Endothelial cell of umbilical vein (primary cell): ENCODE data around the gene CDR2.

Experiments
- EZH2 ChIP-seq: IDR thresholded peaks from 2 replicates; pipeline ENCODE4 v1.6.1; 2012; ENCODE audit warnings: borderline replicate concordance, low read depth, mild to moderate bottlenecking, moderate library complexity, low read length, inconsistent platforms; ENCODE audit not compliant: severe bottlenecking
- GATA2 ChIP-seq: IDR thresholded peaks from 2 replicates; pipeline ENCODE4 v1.7.0; 2011; ENCODE audit warnings: low read depth, mild to moderate bottlenecking, moderate library complexity, mixed read lengths, low read length; ENCODE audit not compliant: insufficient read length, insufficient read depth
- POLR2A ChIP-seq: IDR thresholded peaks from 2 replicates; pipeline ENCODE4 v1.6.1; 2012; ENCODE audit warnings: low read depth, mild to moderate bottlenecking, control low read depth, low read length
- POLR2AphosphoS5 ChIP-seq: IDR thresholded peaks from 2 replicates; pipeline ENCODE4 v1.6.1; 2012; ENCODE audit warnings: low read depth, mild to moderate bottlenecking, control low read depth, low read length, moderate library complexity; ENCODE audit not compliant: insufficient read depth
- TF ChIP-seq, protein P1 (sequence below), 2 donors: IDR thresholded peaks; 1 replicate in 1 of 2; 2 replicates in 1 of 2; pipeline ENCODE4 v1.5.1; 2011; ENCODE audit warnings: low read length in 2 of 2, mild to moderate bottlenecking in 2 of 2, moderate library complexity in 2 of 2, control low read depth in 1 of 2, inconsistent platforms in 1 of 2, low read depth in 1 of 2; ENCODE audit not compliant: insufficient read depth in 1 of 2; ENCODE audit errors: extremely low read depth in 1 of 2
- TF ChIP-seq, protein P2 (sequence below): IDR thresholded peaks from 2 replicates; pipeline ENCODE4 v1.6.1; 2011; ENCODE audit not compliant: insufficient read depth, insufficient read length

DNA sequence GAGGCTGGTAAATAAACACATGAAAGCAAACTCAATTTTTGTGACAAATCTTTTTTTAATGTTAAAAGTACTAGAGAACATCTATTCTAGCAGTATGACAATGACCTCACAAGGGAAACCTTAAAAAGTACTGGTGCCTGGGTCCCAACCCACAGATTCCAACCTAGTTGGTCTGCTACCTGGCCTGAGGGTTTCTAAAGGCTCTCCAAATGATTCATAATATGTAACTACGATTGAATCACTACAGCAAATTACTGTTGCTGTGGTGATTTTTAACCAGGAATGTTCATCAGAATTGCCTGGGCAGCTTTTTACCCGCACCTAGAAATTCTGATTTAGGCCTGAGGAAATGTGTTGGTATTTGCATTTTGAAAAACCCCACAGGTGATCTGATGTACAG is 26.1 kb downstream of the CDR2 start:
- no peak for TF ChIP-seq GATA2
- TF ChIP-seq EZH2: no peak
- TF ChIP-seq, protein P1, sequence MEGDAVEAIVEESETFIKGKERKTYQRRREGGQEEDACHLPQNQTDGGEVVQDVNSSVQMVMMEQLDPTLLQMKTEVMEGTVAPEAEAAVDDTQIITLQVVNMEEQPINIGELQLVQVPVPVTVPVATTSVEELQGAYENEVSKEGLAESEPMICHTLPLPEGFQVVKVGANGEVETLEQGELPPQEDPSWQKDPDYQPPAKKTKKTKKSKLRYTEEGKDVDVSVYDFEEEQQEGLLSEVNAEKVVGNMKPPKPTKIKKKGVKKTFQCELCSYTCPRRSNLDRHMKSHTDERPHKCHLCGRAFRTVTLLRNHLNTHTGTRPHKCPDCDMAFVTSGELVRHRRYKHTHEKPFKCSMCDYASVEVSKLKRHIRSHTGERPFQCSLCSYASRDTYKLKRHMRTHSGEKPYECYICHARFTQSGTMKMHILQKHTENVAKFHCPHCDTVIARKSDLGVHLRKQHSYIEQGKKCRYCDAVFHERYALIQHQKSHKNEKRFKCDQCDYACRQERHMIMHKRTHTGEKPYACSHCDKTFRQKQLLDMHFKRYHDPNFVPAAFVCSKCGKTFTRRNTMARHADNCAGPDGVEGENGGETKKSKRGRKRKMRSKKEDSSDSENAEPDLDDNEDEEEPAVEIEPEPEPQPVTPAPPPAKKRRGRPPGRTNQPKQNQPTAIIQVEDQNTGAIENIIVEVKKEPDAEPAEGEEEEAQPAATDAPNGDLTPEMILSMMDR (IDR thresholded peaks at IDR 0.05; ENCODE audit: extremely low read depth in 1 of 2, insufficient read depth in 1 of 2, low read depth in 1 of 2, low read length in 2 of 2): no peak
- no peak for TF ChIP-seq POLR2A
- no peak for TF ChIP-seq POLR2AphosphoS5
- TF ChIP-seq, protein P2, sequence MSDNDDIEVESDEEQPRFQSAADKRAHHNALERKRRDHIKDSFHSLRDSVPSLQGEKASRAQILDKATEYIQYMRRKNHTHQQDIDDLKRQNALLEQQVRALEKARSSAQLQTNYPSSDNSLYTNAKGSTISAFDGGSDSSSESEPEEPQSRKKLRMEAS: no peak
